GM13976 (cell line): ENCODE measurements around the gene CHI3L2.

Experiments used
- DNase-seq: peaks from one replicate; pipeline ENCODE4 v3.0.0; 2012; ENCODE audit warnings: low spot score
- CTCF ChIP-seq: IDR thresholded peaks from 2 replicates; pipeline ENCODE4 v1.5.1; 2012; ENCODE audit warnings: borderline replicate concordance, mild to moderate bottlenecking; ENCODE audit not compliant: insufficient read depth; ENCODE audit errors: extremely low read depth, missing control alignments, control extremely low read depth
- in situ Hi-C: fragments of 300-500 bp; cut with MboI; formaldehyde crosslinking; loops from one replicate; pipeline ENCODE4 v1.12.0; 2022; ENCODE audit warnings: low sequenced_read_pairs, mixed read lengths, inconsistent platforms; ENCODE audit not compliant: unreplicated experiment

The CHI3L2 gene

GRCh38 chr1:111249960-111250359 is 22.4 kb downstream of the CHI3L2 start:
- in situ Hi-C loops = no loop called here
- no peak for DNase-seq
- no peak for TF ChIP-seq CTCF

GRCh38 chr1:111251570-111251969 is 24.1 kb downstream of the CHI3L2 start:
- DNase-seq = no peak
- no peak for TF ChIP-seq CTCF
- in situ Hi-C loops = no loop called here

GRCh38 chr1:111252786-111253185 is 25.3 kb downstream of the CHI3L2 start:
- no peak for TF ChIP-seq CTCF
- in situ Hi-C loops = no loop called here
- DNase-seq = no peak

- no peak for DNase-seq
- in situ Hi-C loops = no loop called here
- TF ChIP-seq CTCF = no peak
Measured at GRCh38 chr1:111253876-111254275, 26.4 kb downstream of the CHI3L2 start.

- no peak for TF ChIP-seq CTCF
- in situ Hi-C loops = no loop called here
- DNase-seq = no peak
Measured at GRCh38 chr1:111256988-111257658, 29.6 kb downstream of the CHI3L2 start.

GRCh38 chr1:111267801-111268508 is 40.4 kb downstream of the CHI3L2 start:
- TF ChIP-seq CTCF = no peak
- in situ Hi-C loops = no loop called here
- DNase-seq = no peak
